HG02943 (cell line): ENCODE measurements around the gene APOBEC3H.

Experiments
- ATAC-seq: cut with Tn5 transposase; IDR thresholded peaks from one replicate; pipeline ENCODE4 v1.9.1; 2021; ENCODE audit warnings: mild to moderate bottlenecking, low read depth, moderate library complexity; ENCODE audit not compliant: unreplicated experiment

The APOBEC3H gene

GRCh38 chr22:39080052-39080762 lies 16.8 kb upstream of the APOBEC3H start:
- no peak for ATAC-seq

- no peak for ATAC-seq
Observed at GRCh38 chr22:39081016-39081415, 16.0 kb upstream of the APOBEC3H start.

GRCh38 chr22:39081598-39081997 lies 15.4 kb upstream of the APOBEC3H start:
- no peak for ATAC-seq

- no peak for ATAC-seq
Observed at GRCh38 chr22:39083212-39084165, 13.6 kb upstream of the APOBEC3H start.

- ATAC-seq = no peak
Observed at GRCh38 chr22:39084666-39085065, 12.4 kb upstream of the APOBEC3H start.

GRCh38 chr22:39087098-39087497 lies 9.9 kb upstream of the APOBEC3H start:
- ATAC-seq = no peak

- ATAC-seq = no peak
Observed at GRCh38 chr22:39087881-39088684, 9.0 kb upstream of the APOBEC3H start.

GRCh38 chr22:39088685-39089032 lies 8.4 kb upstream of the APOBEC3H start:
- ATAC-seq = no peak

- ATAC-seq = no peak
Observed at GRCh38 chr22:39089928-39090327, 7.1 kb upstream of the APOBEC3H start.

GRCh38 chr22:39090426-39091064 lies 6.5 kb upstream of the APOBEC3H start:
- ATAC-seq = no peak

GRCh38 chr22:39091126-39092081 lies 5.6 kb upstream of the APOBEC3H start:
- no peak for ATAC-seq

- no peak for ATAC-seq
Observed at GRCh38 chr22:39092111-39092862, 4.8 kb upstream of the APOBEC3H start.

- ATAC-seq = no peak
Observed at GRCh38 chr22:39094717-39095389, 2.2 kb upstream of the APOBEC3H start.

GRCh38 chr22:39095971-39096370 lies 1.1 kb upstream of the APOBEC3H start:
- ATAC-seq = no peak

GRCh38 chr22:39098026-39098425 lies 982 bp downstream of the APOBEC3H start:
- no peak for ATAC-seq

- no peak for ATAC-seq
Observed at GRCh38 chr22:39098576-39098975, 1.5 kb downstream of the APOBEC3H start.

GRCh38 chr22:39101226-39101625 lies 4.2 kb downstream of the APOBEC3H start:
- ATAC-seq = no peak

- no peak for ATAC-seq
Observed at GRCh38 chr22:39103431-39103830, 6.4 kb downstream of the APOBEC3H start.
